ENCODE results near the gene CKMT1B.
"Not testable (repeated sequence)": the region's sequence is repeated elsewhere in the genome, so short reads cannot be mapped to it uniquely, and the experiment has no call there.

The CKMT1B gene

GRCh38 chr15:43625106-43625505 lies 31.3 kb downstream of the CKMT1B start:
- H3K36me3 ChIP-seq (ENCODE audit: insufficient read depth, insufficient read length, low read length), result no peaks in the 10 kb centered on the region
- no peak overlapping the region for H3K4me3 ChIP-seq (ENCODE audit: insufficient read length, low read depth)
- no peak for DNase-seq (ENCODE audit: low read depth, low spot score)
- H3K9me3 ChIP-seq (ENCODE audit: insufficient read depth, low read length), result no peaks in the 10 kb centered on the region
- H3K9ac ChIP-seq (ENCODE audit: insufficient read length, low read depth), result no peak overlapping the region
- TF ChIP-seq ZNF274 (IDR thresholded peaks at IDR 0.05; ENCODE audit: low read depth, low read length), result no peak
- no peaks in the 10 kb centered on the region for H3K27me3 ChIP-seq (ENCODE audit: insufficient read depth, insufficient read length)
- H3K4me1 ChIP-seq (ENCODE audit: insufficient read depth, insufficient read length), result no peaks in the 10 kb centered on the region

DNA sequence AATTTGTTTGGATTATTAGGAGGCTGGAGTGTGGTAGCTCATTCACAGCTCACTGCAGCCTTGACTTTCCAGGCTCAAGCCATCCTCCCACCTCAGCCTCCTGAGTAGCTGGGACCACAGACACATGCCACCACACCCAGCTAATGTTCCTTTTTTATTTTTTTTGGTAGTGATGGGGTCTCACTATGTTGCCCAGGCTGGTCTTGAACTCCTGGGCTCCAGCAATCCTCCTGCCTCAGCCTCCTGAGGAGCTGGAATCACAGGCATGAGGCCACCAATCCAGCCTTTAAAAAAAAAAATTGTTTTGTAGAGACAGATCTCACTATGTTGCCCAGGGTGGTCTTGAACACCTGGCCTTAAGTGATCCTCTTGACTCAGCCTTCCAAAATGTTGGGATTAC lies 33.1 kb downstream of the CKMT1B start:
- not testable (repeated sequence) for H3K36me3 ChIP-seq (ENCODE audit: insufficient read depth, insufficient read length, low read length); H3K27me3 ChIP-seq (ENCODE audit: insufficient read depth, insufficient read length); H3K9me3 ChIP-seq (ENCODE audit: insufficient read depth, low read length); H3K4me3 ChIP-seq (ENCODE audit: insufficient read length, low read depth); H3K9ac ChIP-seq (ENCODE audit: insufficient read length, low read depth); H3K4me1 ChIP-seq (ENCODE audit: insufficient read depth, insufficient read length); DNase-seq (ENCODE audit: low read depth, low spot score)

DNA sequence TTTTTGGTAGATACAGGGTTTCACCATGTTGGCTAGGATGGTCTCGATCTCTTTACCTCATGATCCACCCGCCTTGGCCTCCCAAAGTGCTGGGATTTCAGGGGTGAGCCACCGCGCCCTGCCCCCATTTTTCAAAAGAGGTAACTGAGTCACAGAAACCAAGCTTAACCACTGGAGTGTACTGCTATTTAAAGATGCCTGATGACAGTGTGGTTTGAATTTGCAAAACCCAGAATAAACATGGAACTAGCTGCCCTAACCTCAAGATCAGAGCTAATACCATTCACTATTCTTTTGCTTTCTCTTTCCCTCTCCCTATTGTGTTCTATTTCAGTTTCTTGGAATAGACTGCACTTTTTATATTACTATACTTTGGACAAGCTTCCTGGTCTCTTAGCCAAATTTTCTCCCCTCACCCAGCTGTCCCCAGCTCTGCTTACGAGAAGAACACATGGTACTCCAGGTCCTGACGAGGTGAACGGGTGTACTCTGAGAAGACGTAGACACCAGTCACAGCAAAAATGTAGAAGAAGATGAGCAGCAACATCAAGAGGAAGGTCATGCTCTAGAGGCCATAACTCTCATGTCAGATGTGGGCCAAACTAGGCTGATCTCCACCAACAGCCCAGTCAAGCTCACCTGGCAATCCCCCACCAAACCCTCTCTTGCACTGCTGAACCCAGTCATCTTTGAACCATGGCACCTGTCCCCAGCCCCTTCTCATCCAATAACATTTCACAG lies 44.8 kb downstream of the CKMT1B start:
- H3K4me3 ChIP-seq (ENCODE audit: insufficient read length, low read depth); H3K27me3 ChIP-seq (ENCODE audit: insufficient read depth, insufficient read length); H3K36me3 ChIP-seq (ENCODE audit: insufficient read depth, insufficient read length, low read length); DNase-seq (ENCODE audit: low read depth, low spot score); H3K4me1 ChIP-seq (ENCODE audit: insufficient read depth, insufficient read length); H3K9me3 ChIP-seq (ENCODE audit: insufficient read depth, low read length); H3K9ac ChIP-seq (ENCODE audit: insufficient read length, low read depth): not testable (repeated sequence)
